Measurements from ENCODE around the gene SCYL2. TPM values are rescaled to one million over a fixed set of nuclear protein-coding genes. Genes with fewer than 3 reads are reported as not detected.

Gene SCYL2
- total RNA-seq, 1 donor from 2014 or later = 73.3 TPM

- TF ChIP-seq, protein P1, sequence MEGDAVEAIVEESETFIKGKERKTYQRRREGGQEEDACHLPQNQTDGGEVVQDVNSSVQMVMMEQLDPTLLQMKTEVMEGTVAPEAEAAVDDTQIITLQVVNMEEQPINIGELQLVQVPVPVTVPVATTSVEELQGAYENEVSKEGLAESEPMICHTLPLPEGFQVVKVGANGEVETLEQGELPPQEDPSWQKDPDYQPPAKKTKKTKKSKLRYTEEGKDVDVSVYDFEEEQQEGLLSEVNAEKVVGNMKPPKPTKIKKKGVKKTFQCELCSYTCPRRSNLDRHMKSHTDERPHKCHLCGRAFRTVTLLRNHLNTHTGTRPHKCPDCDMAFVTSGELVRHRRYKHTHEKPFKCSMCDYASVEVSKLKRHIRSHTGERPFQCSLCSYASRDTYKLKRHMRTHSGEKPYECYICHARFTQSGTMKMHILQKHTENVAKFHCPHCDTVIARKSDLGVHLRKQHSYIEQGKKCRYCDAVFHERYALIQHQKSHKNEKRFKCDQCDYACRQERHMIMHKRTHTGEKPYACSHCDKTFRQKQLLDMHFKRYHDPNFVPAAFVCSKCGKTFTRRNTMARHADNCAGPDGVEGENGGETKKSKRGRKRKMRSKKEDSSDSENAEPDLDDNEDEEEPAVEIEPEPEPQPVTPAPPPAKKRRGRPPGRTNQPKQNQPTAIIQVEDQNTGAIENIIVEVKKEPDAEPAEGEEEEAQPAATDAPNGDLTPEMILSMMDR (IDR thresholded peaks at IDR 0.05; ENCODE audit: unreplicated experiment) = no peak
- Mint-ChIP-seq H3K27ac (no peak overlapping the region), H3K9me3 (ENCODE audit: low read depth) (no peaks in the 10 kb centered on the region), H3K4me3 (ENCODE audit: low read depth) (no peak overlapping the region), H3K27me3 (no peaks in the 10 kb centered on the region), H3K4me1 (ENCODE audit: low read depth) (peaks cover 3% of the 10 kb centered on the region), H3K36me3 (ENCODE audit: insufficient read depth) (no peaks in the 10 kb centered on the region)
- DNase-seq (ENCODE audit: low spot score, unreplicated experiment) = no peak
Measured at GRCh38 chr12:100382338-100382737, 115.4 kb downstream of the SCYL2 start.

- TF ChIP-seq, protein P1 (IDR thresholded peaks at IDR 0.05; ENCODE audit: unreplicated experiment) = no peak
- H3K36me3 Mint-ChIP-seq (ENCODE audit: insufficient read depth) = no peaks in the 10 kb centered on the region
- H3K4me3 Mint-ChIP-seq (ENCODE audit: low read depth) = no peak overlapping the region
- no peaks in the 10 kb centered on the region for H3K27me3 Mint-ChIP-seq
- H3K9me3 Mint-ChIP-seq (ENCODE audit: low read depth) = no peaks in the 10 kb centered on the region
- H3K4me1 Mint-ChIP-seq (ENCODE audit: low read depth) = peaks cover 2% of the 10 kb centered on the region
- no peak for DNase-seq (ENCODE audit: low spot score, unreplicated experiment)
- H3K27ac Mint-ChIP-seq = no peak overlapping the region
Measured at GRCh38 chr12:100383586-100384558, 116.9 kb downstream of the SCYL2 start.

- H3K27ac Mint-ChIP-seq = no peak overlapping the region
- H3K4me1 Mint-ChIP-seq (ENCODE audit: low read depth) = peaks cover 2% of the 10 kb centered on the region
- no peaks in the 10 kb centered on the region for H3K36me3 Mint-ChIP-seq (ENCODE audit: insufficient read depth)
- no peak overlapping the region for H3K4me3 Mint-ChIP-seq (ENCODE audit: low read depth)
- DNase-seq (ENCODE audit: low spot score, unreplicated experiment) = no peak
- H3K27me3 Mint-ChIP-seq = no peaks in the 10 kb centered on the region
- TF ChIP-seq, protein P1 (IDR thresholded peaks at IDR 0.05; ENCODE audit: unreplicated experiment) = no peak
- H3K9me3 Mint-ChIP-seq (ENCODE audit: low read depth) = no peaks in the 10 kb centered on the region
Measured at GRCh38 chr12:100384559-100384935, 117.6 kb downstream of the SCYL2 start.

GRCh38 chr12:100388382-100388781, 121.4 kb downstream of the SCYL2 start:
- Mint-ChIP-seq H3K36me3 (ENCODE audit: insufficient read depth) (no peaks in the 10 kb centered on the region), H3K27ac (no peak overlapping the region), H3K9me3 (ENCODE audit: low read depth) (no peaks in the 10 kb centered on the region), H3K4me3 (ENCODE audit: low read depth) (no peak overlapping the region), H3K4me1 (ENCODE audit: low read depth) (peaks cover under 1% of the 10 kb centered on the region), H3K27me3 (no peaks in the 10 kb centered on the region)
- TF ChIP-seq, protein P1 (IDR thresholded peaks at IDR 0.05; ENCODE audit: unreplicated experiment) = no peak
- no peak for DNase-seq (ENCODE audit: low spot score, unreplicated experiment)

Other genes with a start within 250 kb of the SCYL2 start
- 22.7 and 23.6 TPM in 2 replicates for gene BLTP3B, start 124.3 kb upstream of the SCYL2 start, total RNA-seq
- 22.0 and 29.7 TPM in 2 replicates for gene ACTR6, start 66.4 kb upstream of the SCYL2 start, total RNA-seq
- 3.9 and 4.3 TPM in 2 replicates for gene DEPDC4, start 98 bp upstream of the SCYL2 start, total RNA-seq
- 1.2 and 1.5 TPM in 2 replicates for gene SLC17A8, start 89.9 kb downstream of the SCYL2 start, total RNA-seq
- not detected in 2 replicates for gene NR1H4, start 206.7 kb downstream of the SCYL2 start, total RNA-seq